HG03469 (cell line): ENCODE results near the gene AP2B1.

Experiments used
- ATAC-seq: cut with Tn5 transposase; IDR thresholded peaks from one replicate; pipeline ENCODE4 v1.9.1; 2021; ENCODE audit warnings: mild to moderate bottlenecking, moderate library complexity, moderate number of reproducible peaks; ENCODE audit not compliant: unreplicated experiment

The AP2B1 gene

GRCh38 chr17:35765756-35766488 lies 178.8 kb downstream of the AP2B1 start:
- ATAC-seq, result no peak

DNA sequence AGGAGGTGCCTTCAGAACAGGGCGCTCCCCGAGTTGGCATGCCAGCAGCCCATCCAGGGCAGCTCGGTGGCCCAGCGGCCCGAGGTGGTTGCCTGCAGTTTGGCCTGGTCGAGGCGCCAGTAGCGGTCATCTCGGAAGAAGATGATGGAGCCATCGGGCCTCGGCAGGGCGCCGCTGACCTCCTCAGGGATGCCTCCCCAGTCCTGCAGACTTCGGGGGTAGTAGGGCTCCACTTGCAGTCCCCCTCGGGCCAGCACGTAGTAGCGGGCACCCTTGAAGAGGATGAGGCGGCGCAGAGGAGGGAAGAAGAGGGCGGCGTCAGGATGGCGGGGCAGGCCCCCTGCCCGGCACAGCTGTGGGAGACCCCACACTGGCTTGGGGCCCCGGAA lies 179.4 kb downstream of the AP2B1 start:
- ATAC-seq, result no peak

DNA sequence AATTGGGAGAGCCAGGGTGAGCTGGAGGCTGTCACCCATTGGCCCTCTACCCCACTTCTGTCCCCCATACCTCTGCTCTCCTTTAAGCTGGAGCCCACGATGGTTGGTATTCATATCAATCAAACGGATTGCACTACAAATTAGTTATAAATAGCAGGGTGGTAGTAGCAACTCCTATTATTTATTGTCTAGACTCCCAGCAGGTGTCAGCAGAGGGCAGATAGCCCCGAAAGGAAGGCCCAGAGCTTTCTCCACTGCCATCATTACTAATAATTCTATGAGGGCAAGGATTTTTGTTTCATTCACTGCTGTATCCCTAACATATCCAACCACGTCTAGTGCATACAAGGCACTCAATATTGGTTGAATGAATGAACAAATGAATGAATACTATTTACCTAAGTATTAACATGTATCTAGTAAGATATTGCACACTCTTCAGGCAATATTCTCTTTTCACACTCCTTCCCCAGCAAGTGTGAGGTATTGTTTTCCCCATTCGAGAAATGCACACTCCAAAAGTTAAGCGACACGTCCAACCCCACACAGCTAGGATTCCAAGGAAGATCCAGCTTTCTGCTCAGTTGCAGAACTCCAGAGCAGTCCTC lies 179.9 kb downstream of the AP2B1 start:
- no peak for ATAC-seq

GRCh38 chr17:35768797-35769196 lies 181.7 kb downstream of the AP2B1 start:
- no peak for ATAC-seq

DNA sequence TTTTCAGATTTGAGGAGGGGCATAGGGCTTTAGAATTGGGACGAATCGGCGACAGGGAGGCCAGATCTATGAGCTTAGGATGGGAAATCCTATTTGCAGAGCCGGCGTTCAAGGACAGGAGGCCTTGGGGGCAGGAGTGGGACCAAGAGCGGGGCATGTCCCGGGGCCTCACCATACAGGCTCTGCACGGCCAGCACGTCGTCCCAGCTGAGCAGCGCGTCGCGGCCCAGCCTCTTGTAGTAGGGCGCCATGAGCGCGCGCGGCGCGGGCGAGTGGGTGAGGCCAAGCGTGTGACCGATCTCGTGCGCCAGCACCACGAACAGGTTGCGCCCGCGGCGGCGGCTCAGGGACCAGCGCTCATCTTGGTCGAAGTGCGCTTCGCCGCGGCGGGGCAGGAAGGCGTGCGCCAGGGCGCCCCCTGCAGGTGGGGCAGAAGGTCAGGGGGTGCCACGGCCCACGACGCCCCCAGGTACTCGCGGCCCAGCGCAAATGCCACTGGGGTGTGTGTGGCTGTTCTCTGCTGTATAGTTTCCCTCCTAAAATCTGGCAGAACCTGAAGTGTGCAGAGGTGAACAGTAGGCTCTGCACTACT lies 182.9 kb downstream of the AP2B1 start:
- ATAC-seq, result no peak

DNA sequence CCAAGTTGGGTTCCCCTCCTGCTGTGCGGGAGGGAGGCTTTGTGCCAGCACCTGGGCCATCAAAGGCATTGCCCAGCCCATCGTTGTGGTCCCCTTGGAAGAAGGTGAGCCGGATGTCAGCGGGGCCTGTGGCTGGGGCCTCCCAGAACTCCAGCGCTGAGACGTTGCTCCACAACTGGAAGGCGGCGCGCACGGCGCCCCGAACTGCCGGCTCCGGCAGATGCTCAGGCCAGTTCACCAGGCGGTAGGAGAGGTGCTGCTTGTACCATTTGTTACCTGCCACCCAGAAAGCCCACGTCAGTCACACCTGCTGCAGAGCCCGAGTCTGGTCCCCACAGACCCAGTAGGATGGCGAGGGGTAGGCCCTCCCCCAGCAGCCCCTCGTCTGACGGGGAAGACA lies 186.0 kb downstream of the AP2B1 start:
- no peak for ATAC-seq

DNA sequence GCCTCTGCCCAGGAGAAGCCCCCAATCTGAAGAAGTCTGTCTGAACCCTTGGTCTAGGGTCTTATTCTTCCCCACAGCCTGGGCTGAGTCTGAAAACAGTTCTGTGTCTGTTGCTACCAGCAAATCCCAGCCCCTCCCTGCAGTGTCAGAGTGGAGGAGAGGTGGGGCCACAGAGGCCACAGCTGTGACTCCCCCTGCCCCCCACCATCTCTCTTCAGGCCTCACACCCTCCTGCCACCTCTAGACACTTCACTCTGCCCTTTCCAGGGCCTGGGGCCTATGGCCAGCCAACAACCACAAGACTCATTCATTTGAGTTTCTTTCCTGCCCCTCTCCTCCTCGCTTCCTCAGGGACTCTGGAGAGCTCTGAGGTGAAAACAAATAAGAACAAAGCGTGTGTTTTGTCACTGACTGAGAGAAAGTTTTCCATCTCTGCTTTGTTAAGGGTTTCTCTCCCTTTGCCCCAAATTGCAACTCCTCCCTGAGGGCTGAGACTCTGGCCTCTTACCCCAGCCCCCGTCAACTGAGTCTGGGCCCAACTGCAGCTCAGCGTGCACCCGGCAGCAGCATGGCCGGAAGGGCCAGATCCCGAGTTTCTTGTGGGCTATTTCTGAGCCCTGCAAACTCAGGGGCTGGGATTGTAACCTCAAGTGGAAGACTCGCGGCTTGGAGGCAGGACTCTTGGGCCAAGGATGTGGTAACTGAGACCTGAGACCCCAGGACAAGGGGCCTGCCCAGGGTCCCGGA lies 186.7 kb downstream of the AP2B1 start:
- ATAC-seq, result no peak

GRCh38 chr17:35774499-35774898 lies 187.4 kb downstream of the AP2B1 start:
- ATAC-seq, result no peak

DNA sequence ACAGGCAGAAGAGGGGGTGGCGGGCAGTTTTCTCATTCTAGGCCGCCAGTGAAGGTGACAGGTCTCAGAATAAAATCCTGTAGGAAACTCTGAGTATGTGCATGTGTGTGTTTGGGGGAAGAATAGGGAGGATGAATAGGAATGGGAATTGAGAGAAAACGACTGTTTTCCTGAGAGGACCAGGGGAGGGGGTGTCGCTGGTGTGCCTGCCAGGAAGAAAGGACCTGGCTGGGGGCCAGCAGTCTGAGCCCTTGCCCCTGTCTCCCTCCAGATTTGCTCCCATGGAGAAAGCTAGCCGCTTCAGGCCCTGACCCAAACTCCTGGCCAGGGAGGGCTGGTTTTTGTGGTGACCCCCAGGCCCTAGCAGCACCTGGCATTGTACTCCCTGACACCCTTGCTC lies 187.9 kb downstream of the AP2B1 start:
- no peak for ATAC-seq

DNA sequence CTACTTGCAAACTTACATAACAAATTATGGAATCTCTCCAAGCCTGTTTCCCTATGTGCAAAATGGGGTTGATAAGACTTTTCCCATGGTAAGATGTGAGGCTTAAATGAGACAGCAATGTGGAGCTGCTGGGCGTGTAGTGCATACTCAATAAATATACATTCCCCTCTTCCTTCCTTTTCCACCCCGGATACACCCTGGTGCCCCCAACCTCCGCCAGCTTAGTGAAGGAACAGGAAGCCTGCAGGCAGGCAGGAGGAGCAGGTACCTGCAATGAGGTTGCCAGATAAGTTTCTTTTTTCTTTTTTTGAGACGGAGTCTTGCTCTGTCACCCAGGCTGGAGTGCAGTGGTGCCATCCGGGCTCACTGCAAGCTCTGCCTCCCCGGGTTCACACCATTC lies 188.5 kb downstream of the AP2B1 start:
- no peak for ATAC-seq
